Measurements from ENCODE around the gene GRID1.

GRID1 gene

GRCh38 chr10:86073199-86073977 lies 293.2 kb downstream of the GRID1 start:
- TF ChIP-seq CTCF (IDR thresholded peaks at IDR 0.05; ENCODE audit: control insufficient read depth, extremely low read depth, insufficient read depth): no peak
- DNase-seq (ENCODE audit: low read depth): no peak
- H3K4me3 ChIP-seq (ENCODE audit: low read depth, low read length): no peak overlapping the region

GRCh38 chr10:86072413-86072812 lies 294.2 kb downstream of the GRID1 start:
- H3K4me3 ChIP-seq (ENCODE audit: low read depth, low read length): no peak overlapping the region
- no peak for DNase-seq (ENCODE audit: low read depth)
- TF ChIP-seq CTCF (IDR thresholded peaks at IDR 0.05; ENCODE audit: control insufficient read depth, extremely low read depth, insufficient read depth): no peak

DNA sequence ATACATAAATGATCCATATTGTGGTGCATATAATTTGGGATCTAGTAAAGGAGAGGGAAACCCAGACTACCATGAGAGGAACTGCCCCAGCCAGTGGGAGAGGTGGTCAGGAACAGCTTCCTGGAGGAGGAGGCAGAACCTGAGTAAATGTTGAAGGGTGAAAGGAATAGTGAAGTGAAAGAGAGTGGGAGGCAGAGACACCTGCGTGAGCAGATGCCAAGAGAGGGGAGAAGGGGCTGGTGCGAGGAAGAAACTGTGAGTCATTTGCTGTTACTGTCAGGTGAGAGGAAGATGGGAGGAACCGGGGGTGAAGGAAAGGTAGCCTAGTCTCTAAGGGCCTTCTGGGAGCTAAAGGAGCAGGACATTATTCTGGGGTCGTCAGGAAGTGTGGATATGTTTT lies 294.8 kb downstream of the GRID1 start:
- H3K4me3 ChIP-seq (ENCODE audit: low read depth, low read length): no peak overlapping the region
- TF ChIP-seq CTCF (IDR thresholded peaks at IDR 0.05; ENCODE audit: control insufficient read depth, extremely low read depth, insufficient read depth): no peak
- DNase-seq (ENCODE audit: low read depth): no peak

DNA sequence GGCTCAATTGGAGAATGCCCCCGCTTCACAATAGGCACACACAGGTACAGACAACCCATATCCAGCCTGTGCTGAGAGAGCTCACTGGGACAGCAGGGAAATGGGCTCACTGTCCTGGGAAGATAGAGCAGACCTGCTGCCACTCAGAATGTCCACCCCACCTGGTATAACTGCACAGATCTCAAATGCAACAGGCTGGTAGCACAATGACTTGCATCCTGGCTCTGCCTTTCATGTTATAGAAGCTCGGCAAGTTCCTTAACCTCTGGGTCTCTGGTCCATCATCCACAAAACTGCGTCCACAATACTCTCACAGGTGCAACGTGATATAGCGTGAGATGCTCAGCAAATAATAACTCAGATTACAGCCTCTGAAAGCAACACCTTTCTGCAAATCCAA lies 295.4 kb downstream of the GRID1 start:
- no peak for TF ChIP-seq CTCF (IDR thresholded peaks at IDR 0.05; ENCODE audit: control insufficient read depth, extremely low read depth, insufficient read depth)
- no peak overlapping the region for H3K4me3 ChIP-seq (ENCODE audit: low read depth, low read length)
- no peak for DNase-seq (ENCODE audit: low read depth)

DNA sequence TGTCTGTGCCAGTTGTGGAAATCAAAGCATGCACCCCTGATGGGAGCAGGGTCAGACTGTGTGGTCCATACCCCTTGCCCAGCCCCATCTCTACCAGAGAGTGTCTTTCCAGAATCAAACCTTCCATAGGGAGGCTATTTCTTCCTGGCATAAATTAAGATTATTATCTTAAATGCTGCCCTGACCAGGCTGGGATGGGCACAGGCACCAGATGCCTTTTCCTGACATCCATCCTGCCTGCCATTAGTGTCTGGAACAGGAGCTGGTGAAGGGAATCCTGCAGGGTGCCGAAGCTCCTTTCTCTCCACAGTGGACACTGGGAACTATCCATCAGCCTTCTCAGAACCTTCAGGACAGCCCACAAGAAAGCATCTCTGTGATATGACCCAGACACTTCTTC lies 296.3 kb downstream of the GRID1 start:
- DNase-seq (ENCODE audit: low read depth): no peak
- no peak for TF ChIP-seq CTCF (IDR thresholded peaks at IDR 0.05; ENCODE audit: control insufficient read depth, extremely low read depth, insufficient read depth)
- no peak overlapping the region for H3K4me3 ChIP-seq (ENCODE audit: low read depth, low read length)

DNA sequence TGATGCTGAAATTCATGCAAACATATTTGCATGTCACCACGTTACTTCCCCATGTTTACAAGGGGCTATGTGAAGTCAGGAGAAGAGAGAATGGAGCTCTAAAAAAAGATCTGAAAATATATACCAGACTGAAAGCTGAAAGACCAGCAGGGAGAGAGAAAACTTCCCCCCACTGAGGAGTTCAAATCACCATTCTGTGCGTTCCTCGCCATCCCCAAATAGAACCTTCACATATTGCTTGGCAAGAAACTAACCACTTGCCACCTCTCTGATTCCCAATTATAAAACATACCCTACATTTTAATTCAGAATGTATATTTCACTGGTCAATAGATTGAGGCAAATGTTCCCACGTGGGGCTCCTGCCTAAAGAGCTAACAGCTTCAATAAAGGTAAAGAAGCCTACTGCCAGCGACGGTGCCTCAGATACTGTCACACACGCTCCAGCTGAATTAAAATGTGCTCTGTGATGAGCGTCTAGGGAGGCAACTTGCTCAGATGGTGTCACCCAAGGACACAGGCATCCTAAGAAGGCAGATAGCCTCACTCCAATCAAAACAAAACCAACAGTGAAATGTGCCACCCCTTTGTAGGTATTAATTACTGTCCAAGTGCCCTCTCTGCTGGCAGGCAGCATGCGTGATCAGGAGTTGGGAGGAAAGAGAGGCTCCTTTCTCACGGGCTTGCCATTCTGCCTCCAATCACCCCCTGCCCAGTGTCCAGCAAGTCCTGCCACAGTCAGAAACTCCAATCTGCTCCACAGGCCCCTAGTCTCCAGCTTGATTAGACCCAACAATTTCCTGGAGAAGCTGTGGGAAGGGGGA lies 298.2 kb downstream of the GRID1 start:
- H3K4me3 ChIP-seq (ENCODE audit: low read depth, low read length): no peak overlapping the region
- no peak for DNase-seq (ENCODE audit: low read depth)
- TF ChIP-seq CTCF (IDR thresholded peaks at IDR 0.05; ENCODE audit: control insufficient read depth, extremely low read depth, insufficient read depth): no peak
